ELR (cell line): ENCODE data around the gene COL19A1.
"Not testable (repeated sequence)": the region's sequence is repeated elsewhere in the genome, so short reads cannot be mapped to it uniquely, and the experiment has no call there.

ENCODE experiments used
- DNase-seq: peaks from one replicate; pipeline ENCODE4 v3.0.0-alpha.2; 2015; ENCODE audit warnings: low read depth

Gene COL19A1

DNA sequence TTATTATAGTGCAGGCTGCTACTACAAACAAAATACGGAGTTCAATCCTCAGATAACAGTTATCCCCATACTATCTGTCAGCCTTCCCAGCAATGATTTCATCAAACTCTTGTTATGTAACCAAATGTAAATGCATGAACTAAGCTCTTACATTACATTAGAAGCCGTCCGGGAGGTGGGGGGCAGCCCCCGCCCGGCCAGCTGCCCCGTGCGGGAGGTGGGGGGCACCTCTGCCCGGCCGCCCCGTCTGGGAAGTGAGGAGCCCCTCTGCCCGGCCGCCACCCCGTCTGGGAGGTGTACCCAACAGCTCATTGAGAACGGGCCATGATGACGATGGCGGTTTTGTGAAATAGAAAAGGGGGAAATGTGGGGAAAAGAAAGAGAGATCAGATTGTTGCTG is 99.6 kb downstream of the COL19A1 start:
- not testable (repeated sequence) for DNase-seq

DNA sequence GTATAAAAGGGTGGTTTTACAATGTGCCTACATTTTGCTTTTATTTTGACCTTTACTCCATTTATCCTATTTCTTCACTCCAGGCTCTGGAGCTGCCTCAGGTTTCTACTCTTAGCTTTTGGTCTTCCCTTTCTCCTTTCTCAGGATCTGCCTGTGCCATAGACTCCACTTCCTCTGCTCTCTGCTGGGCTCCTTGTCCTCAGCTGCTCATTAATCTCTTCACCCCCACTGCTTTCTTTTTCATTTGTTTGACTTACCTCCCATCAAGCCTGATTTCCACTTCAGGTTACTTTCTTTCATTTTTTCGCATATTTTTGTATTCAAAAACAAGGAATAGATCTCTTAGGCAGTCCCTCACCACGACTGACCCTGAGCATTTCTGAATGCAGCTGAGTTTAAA is 106.8 kb downstream of the COL19A1 start:
- no peak for DNase-seq

DNA sequence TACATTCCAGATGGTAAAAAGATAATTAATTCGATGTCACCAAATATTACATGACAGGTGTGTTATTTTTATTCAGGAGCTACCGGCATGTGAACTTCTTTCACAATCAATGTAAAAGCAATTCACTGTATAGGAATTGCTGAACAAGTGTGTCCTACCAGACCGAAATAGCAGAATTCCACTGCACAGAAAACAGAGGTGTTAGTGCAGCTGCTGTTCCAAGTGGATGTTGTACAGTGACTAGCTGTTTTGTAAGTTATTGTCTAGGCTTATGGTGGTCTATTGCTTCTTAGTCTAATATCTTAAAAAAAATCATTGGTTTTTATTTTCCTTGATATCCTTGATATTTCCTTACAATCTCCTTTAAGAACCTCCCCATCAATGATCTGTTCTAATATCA is 107.4 kb downstream of the COL19A1 start:
- DNase-seq, result no peak

DNA sequence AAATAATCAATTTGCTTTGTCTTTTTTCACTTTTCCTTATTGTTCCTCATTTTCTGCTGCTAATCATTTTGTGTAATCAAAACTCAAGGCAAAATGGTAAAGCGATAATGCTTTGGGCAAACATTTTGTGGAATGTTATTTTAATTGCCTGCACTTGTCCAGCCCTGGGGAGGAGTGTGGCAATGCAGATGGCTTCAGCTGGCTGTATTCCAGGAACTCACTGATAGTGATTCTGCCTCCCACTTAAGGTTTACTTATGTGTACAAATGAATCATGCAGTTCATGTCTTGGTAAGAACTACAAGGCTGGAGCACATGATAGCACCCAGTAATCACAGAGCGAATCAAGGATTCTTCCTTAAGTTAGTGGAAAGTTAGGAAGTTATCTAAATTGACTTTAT is 107.8 kb downstream of the COL19A1 start:
- DNase-seq, result peak; percentile 29

DNA sequence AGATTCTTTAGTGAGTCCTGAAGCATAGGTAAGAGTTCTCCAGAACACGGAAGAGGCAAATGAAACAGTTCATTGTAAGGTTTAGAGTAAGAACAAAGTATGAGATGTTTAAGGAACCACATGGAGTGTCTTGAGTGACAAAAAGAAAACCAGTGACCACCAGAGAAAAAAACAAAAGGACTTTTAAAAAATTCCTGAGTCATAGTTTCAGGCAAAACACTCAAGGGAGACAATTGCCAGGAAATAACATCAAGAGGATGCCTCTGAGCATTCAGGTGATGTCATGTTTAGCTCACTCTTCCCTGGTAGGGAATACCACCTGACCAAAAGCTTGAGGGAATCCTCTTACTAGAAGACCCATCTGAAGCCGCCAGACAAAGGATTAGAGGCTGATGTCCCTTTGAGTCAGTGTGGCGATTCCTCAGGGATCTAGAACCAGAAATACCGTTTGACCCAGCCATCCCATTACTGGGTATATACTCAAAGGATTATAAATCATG is 110.3 kb downstream of the COL19A1 start:
- DNase-seq, result no peak

DNA sequence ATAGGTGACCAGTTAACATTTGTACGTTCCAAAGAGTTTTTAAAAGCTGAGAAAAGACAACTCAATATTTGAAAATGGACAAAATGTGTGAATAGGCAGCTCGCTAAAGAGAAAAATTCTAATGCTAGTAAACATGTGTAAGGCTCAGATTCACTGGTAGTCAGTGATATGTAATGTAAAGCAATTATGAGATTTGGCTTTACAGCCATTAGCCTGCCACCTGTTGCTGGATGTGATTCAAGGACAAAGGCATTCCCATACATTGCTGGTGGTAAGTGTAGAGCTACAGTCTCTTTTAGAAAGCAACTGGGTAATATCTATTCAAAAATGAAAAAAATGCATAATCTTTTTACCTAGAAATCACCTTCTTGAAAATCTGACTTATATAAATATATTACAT is 114.3 kb downstream of the COL19A1 start:
- DNase-seq, result no peak

DNA sequence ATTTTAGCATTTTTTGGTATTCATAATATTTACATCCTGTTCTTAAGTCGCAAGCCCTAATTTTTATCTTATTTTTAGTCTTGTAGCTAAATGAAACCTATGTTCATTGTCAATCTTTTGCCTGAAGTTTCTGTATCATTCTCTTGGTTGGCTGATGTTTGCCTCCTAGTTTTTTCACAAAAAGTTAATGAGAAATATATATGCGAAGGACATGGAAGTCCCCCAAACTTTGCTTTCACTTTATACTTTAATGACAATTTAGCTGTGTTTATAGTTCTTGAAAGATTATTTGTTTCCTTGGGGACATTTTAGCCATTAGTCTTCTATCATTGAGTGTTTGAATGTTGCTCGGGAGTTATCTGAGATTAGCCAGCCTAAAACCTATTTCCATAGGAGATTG is 118.2 kb downstream of the COL19A1 start:
- no peak for DNase-seq

DNA sequence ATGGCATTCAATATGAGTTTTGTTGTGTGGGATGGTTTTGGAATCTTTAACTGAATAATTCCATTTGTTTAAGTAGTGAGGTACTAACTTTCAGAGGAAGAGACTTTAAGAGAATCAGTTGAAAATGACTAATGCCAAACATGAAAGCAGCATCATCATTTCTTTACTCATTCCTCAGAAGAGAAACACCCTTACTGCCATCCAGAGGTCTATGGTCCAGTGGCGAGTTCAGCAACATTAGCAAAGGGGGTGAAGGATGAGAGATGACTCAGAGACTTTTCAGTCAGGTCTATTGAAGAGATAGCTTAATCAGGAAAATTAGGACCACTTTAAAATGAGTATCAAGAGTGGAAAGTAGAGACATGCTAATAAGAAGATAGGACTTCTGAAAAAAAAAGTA is 118.8 kb downstream of the COL19A1 start:
- DNase-seq, result peak; percentile 62

DNA sequence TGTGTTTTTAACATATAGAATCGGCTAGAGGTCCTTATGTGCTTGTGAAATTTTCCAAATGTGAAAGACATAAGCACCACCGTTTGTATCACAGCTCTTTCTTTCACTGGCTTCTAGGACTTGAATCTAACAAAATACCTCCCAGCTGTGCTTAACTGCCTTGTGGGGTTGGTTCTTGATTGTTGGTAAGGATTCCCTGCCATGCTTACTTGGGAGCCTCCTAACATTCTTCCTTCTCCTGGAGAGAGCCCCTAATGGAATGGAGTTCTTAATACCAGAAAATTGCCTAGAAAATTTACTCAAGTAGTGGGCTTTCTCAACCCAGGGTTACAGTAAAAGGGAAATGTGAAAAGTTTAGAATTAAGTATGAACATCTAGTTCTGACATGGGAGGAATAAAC is 121.2 kb downstream of the COL19A1 start:
- DNase-seq, result no peak

DNA sequence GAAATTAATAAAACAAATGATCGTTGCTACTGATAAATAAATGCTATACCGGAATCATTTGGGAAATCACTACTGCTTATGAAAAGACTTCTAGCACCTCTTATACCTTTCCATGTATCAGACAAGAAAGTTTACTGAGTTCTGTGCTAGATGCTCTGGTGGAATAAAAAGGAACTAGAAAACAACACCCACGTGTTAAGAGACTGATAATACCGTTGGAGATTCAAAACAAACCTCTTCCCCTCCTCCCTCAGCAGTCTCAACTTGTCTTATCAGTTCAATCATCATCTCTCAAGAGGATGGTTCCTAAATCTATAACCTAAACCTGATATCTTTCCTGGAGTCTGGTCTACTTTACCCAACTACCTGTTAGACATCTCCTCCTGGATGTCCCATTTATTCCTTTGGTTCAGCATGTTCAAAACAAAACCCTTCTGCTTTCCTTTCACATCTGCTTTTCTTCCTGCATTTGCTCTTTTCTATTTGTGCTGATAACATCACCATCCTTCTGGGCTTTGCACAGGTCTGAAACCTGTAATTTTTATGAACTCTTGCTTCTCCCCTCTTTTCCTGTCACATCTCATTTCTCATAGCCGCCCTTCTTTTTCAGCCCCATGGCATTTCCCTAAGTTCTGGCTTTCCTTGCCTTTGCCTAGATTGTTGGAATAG is 122.2 kb downstream of the COL19A1 start:
- DNase-seq, result no peak

DNA sequence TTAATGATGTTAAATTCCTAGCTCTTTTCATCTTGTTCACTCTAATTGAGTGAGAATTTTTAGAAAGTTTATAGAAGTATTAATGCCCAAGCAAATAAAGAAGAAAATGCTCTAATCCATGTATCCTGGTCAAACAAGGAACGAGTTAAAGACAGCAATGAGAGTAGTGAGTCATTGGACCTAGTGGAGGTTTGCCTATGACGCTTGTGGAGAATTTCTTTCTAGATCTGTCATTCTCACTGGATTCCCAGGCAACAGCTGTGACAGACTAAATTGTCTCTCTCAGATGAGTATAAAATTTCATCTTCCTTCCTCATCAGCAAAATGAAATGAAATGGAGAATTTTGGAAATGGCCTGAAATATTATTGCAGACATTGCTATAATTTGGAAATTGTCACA is 127.9 kb downstream of the COL19A1 start:
- DNase-seq, result peak; percentile 54

DNA sequence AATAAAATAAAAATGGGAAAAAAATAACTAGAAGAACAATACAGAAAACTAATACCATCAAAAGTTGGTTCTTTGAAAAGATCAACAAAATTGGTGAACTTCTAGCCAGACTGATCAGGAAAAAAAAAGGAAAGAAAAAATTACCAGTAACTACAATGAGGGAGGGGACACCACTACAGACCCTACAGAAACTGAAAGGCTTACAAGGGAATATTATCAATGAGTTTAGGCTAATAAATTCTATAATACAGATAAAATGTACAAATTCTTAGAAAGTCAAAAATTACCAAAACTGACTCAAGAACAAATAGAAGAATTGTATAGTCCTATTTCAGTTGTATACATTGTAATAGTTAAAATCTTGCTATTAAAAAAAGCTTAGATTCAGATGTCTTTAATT is 141.8 kb downstream of the COL19A1 start:
- DNase-seq, result no peak

DNA sequence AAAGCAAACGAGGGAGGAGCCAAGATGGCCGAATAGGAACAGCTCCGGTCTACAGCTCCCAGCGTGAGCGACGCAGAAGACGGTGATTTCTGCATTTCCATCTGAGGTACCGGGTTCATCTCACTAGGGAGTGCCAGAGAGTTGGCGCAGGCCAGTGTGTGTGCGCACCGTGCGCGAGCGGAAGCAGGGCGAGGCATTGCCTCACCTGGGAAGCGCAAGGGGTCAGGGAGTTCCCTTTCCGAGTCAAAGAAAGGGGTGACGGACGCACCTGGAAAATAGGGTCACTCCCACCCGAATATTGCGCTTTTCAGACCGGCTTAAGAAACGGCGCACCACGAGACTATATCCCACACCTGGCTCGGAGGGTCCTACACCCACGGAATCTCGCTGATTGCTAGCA is 144.0 kb downstream of the COL19A1 start:
- DNase-seq, result not testable (repeated sequence)

DNA sequence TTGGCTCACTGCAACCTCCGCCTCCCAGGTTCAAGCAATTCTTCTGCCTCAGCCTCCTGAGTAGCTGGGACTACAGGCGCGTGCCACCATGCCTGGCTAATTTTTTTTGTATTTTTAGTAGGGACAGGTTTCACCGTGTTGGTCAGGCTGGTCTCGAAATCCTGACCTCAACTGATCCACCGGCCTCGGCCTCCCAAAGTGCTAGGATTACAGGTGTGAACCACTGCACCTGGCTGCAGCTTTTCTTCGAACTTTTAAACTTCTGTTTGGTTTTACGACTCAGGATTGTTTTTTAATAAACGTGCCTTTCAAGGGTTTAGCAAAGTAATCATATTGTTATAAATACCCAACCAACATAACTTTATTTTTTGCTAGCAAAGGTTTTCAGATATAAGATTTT is 156.8 kb downstream of the COL19A1 start:
- not testable (repeated sequence) for DNase-seq

DNA sequence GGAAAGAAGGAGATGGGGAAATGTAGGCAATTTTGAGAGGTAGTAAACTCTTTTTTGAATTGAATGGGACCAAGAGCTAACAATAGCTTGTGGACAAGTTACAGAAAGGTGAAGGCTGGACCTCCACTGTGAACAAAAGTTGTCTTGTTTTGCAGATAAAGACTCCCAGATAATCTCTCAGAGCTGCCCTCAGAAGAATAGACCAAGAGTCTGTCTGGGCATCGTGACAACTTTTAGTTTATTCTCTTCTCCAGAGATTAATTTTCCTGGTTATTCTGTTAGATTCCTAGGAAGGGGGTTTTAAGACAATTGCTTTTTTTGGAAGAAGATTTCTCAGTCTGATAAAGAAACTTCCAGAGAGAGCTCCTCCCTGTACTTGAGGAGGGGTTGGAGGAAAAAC is 161.9 kb downstream of the COL19A1 start:
- no peak for DNase-seq

DNA sequence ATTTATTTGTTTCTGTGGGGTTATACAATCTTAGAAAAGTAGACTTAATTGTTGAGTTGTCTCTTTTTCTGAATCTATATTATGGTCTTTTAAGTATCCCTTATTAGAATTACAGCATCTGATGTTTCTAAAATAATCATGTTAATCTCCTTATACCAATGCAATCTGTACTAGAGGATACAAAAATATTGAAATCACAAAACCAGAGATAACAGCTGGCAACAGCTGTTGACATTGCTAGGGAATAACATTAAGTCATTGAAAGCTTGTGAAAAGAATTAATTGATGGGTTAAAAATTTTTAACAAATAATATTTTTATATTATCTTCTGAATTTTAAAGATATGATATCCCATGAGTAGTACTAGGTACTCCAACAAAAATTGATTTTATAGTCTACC is 162.6 kb downstream of the COL19A1 start:
- DNase-seq, result no peak

DNA sequence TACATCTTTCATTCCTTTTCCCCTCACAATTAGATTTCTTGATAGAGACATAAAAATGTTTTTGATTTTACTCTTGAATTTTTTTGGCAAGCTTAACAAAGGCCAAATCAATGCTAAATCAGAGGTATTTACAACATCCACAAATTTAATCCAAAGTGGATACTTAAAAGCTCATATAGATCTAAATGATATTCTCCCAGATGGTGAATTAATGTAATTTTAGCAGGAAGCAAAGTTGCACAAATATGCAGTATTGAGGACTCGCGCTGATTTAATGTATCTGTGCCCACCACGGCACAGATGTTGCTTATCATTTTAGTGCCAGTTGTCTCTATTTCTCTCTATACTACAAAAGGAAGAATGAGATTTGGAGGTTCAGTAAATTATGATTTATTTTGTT is 167.4 kb downstream of the COL19A1 start:
- DNase-seq, result no peak

DNA sequence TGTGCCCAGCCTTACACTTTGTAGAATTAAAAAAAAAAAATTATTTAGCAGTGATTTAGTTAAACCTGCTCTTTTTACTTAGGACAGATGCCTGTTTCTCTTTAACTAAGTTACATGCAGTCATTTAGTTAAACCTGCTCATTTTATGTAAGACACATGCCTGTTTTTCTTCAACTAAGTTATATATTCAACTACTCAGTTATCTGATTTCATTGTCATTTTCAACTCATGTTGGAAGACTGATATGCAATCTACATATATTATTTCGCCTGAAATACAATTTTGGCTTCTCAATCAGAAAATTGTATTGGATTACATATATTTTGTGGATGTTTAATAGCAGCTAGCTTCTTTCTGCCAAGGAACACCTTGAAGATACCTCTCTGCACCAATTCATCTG is 171.1 kb downstream of the COL19A1 start:
- DNase-seq, result no peak

DNA sequence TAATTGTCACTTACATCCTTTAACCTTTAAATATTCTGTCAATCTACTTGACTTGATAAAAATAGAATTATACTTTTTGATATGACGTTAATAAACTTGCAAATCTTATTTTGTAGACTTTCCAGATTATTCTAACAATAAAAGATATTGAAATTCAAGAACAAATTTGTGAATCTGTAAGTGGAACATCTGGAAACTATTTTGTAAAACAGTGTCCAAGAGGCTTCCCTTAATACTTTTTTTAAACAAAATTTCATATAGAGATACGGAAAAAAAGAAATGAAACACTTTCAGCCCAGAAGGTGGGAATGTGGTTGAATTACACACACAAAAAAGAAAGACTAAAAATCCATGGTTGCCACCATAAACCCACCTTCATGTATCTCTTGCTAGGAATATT is 174.4 kb downstream of the COL19A1 start:
- no peak for DNase-seq

DNA sequence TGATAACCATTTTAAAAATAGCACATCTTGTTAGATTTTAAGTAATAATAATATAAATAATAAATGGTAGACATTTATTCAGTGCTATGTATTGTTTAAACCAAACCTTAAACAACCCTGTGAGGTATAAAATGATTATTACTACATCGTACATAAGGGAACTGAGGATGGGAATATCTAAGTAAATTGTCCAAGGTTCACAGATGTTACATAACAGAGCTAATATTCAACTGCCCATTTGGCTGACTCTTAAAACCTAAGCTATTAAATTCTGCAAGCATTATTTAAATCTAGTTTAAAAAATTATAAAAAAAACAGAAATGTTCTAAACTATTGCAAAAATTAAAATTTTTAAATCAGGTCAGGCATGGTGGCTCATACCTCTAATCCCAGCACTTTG is 175.1 kb downstream of the COL19A1 start:
- no peak for DNase-seq

DNA sequence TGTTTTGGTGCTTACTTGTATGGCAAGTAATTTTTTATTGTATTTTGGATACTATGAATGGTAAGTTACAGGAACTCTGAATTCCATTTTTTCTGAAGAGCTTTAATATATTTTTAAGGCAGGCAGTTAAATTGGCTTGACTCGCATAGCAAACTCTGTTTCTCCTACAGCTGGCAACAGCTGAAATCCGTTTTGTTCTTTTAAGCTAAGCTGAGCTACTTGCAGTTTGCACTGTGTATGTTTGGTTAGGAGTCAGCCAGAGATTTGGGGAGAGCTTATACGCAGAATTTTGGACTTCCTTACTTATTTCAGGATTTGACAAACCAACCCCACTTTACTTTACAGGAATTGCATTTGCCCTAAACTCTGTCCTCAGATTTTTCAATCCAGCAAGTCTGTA is 179.1 kb downstream of the COL19A1 start:
- DNase-seq, result no peak

DNA sequence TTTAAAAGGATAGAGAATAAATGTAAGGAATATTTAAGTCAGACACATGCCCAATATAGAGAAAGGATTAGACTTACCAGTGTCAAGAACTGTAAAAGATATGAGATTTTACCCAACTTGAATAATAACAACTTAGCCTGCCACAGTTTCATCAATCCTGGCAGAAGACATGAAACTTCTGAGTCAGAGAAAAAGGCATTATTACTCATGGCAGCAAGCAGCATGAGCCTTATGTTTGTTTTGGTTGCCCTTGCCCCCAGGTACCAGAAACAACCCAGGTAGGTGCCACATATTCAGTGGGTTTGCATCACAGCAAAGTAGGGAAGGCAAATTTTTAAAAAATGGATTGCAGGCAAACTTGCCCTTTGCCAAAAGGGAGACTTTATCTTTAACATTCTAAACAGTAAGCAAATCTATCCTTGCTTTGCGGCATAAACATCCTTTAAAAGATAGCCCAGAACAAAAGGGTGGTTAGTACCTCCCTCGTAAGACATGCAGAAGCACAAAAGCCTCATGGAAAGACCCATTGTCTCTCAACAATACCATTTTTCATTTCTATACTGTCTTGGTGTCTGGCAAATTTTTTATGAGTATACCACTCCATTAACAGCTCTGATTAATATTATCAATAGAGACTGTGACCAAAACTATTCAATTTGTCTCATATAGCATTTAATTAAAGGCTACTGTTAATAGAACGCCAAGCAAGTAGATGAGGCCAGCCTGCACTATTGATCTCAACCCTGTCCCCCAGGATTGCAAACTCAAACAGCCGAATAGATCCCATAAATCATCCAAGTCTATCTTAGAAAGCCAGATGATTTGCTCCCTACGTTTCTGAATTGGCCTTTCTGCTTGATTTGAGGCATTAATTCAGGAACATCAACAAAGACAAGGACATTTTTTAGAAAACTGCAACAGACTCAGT is 185.1 kb downstream of the COL19A1 start:
- DNase-seq, result no peak

DNA sequence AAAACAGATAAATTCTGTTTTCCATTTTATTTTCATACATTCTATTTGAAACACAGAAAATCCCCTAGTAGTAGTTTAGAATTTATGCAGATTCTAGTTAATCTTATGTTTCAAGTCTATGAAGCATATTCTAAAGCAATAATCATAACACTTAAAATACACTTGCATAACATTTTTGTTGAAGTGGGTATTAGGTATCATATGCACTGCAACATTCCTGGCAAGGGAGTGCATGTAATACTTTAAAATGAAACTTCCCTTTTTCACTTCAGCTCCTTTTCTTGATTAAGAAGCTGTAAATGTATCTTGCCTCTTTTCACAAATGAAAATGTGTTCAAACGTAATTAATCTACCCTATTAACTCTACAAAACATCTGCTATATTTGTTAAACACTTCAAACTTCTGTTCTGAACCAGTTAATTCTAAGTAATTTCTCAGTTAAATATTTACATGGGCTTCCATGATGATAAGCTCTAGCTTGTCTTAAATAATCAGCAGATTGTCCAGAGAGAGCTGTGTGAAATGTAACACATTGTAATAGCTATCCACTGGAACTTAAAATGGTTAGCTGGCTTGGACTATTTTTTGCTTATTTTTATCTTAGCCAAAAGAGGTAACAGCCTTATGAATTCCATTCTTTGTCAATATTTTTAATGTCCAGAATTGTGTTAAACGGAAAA is 192.8 kb downstream of the COL19A1 start:
- no peak for DNase-seq
